Gastrocnemius medialis (tissue), 4 donors: Measurements from ENCODE around the gene LMNB1. TPM values are rescaled to one million over a fixed set of nuclear protein-coding genes. Genes with fewer than 3 reads are reported as not detected.

Experiments
- ATAC-seq, 2 donors: fragments of 150-250 bp; one replicate each; pipeline ENCODE4 v1.9.1; 2016
- DNase-seq, 2 donors: peaks; one replicate each; pipeline ENCODE4 v3.0.0-alpha.2; 2019
- H3K27ac ChIP-seq, 4 donors: fragments of 200-600 bp; sonication (generic); 1 replicate in 1 of 4; 2 replicates in 3 of 4; pipeline ENCODE4 v1.5.1; 2016 to 2018; ENCODE audit warnings: mild to moderate bottlenecking in 2 of 4, moderate library complexity in 1 of 4
- H3K27me3 ChIP-seq, 3 donors: fragments of 200-600 bp; sonication (generic) in 2 of 3; 1 replicate in 1 of 3; 2 replicates in 2 of 3; pipeline versions ENCODE4 v1.5.1 to v1.6.0; 2016 to 2019; ENCODE audit warnings: mild to moderate bottlenecking in 1 of 3, moderate library complexity in 1 of 3
- H3K36me3 ChIP-seq, 2 donors: fragments of 200-600 bp; sonication (generic) in 1 of 2; one replicate each; pipeline ENCODE4 v1.5.1; 2017 to 2018
- H3K4me1 ChIP-seq, 2 donors: fragments of 200-600 bp; sonication (generic) in 1 of 2; one replicate each; pipeline ENCODE4 v1.5.1; 2016 to 2017; ENCODE audit warnings: mild to moderate bottlenecking in 2 of 2
- H3K4me3 ChIP-seq, 4 donors: fragments of 200-600 bp; sonication (generic) in 3 of 4; 1 replicate in 1 of 4; 2 replicates in 3 of 4; pipeline ENCODE4 v1.5.1; 2016 to 2019; ENCODE audit warnings: mild to moderate bottlenecking in 2 of 4
- H3K9me3 ChIP-seq, 3 donors: fragments of 200-600 bp; sonication (generic) in 2 of 3; 1 replicate in 1 of 3; 2 replicates in 2 of 3; pipeline ENCODE4 v1.5.1; 2016 to 2019
- CTCF ChIP-seq, 5 experiments: fragments of 450-650 bp in 3 of 5; fragments of 200-600 bp in 2 of 5; sonication (generic) in 2 of 5; IDR thresholded peaks in 4 of 5; conservative IDR thresholded peaks in 1 of 5; 1 replicate in 4 of 5; 2 replicates in 1 of 5; pipeline ENCODE4 v1.5.1; 2016 to 2019; ENCODE audit warnings: antibody characterized with exemption in 5 of 5, mild to moderate bottlenecking in 3 of 5, moderate library complexity in 3 of 5
- POLR2A ChIP-seq, 2 donors: fragments of 450-650 bp; IDR thresholded peaks; one replicate each; pipeline ENCODE4 v1.6.1; 2017; ENCODE audit warnings: antibody characterized with exemption in 2 of 2, mild to moderate bottlenecking in 2 of 2, moderate library complexity in 2 of 2
- in situ Hi-C, 4 donors: fragments of 200-750 bp; cut with MboI; loops; one replicate each; pipeline versions ENCODE4 v1.15.0 to v1.8.0; 2017; ENCODE audit warnings: low sequenced_read_pairs in 4 of 4
- intact Hi-C: fragments of 100-400 bp; cut with DNase I; formaldehyde crosslinking; loops from one replicate; pipeline ENCODE4 v1.15.1; 2023; ENCODE audit warnings: low total_unique reads
- total RNA-seq, 4 donors: library from RNA; depleted of rRNA; stranded (reverse); fragments of >200 nt; gene quantifications; one replicate each; pipeline versions ENCODE4 v1.1.0 to v1.2.3, GENCODE V29; 2016

Gene LMNB1
- total RNA-seq, 4 donors from 2014 or later = 0.51 to 4.1 (median 2.4) TPM; not detected in 1

DNA sequence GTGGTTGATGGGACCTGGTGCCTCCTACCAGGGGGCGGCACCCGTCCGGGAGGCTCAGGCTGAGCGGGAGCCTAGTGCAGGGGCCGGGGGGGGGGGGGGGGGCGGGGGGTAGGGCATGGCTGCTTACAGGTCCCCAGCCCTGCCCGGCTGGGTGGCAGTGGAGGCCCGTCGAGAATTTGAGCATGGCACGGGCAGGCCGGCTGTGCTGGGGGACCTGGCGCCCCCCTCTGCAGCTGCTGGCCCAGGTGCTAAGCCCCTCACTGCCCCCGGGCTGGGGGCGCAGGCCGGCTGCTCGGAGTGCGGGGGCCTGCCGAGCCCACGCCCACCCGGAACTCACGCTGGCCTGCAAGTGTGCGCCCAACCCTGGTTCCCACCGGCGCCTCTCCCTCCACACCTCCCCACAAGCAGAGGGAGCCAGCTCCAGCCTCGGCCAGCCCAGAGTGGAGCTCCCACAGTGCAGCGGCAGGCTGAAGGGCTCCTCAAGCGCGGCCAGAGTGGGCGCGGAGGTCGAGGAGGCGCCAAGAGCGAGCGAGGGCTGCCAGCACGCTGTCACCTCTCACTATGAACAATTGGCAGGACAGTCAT lies 77.7 kb downstream of the LMNB1 start:
- TF ChIP-seq POLR2A (IDR thresholded peaks at IDR 0.05) (no peak), CTCF (IDR thresholded peaks at IDR 0.05 in 4 of 5, conservative IDR thresholded peaks at IDR 0.05 in 1 of 5) (no peak)
- in situ Hi-C loops (loop anchor here in 1 of 4 donors (25.0 kb wide), 1 partner anchor 183 kb away; the partner anchor contains the start of gene MARCHF3), intact Hi-C loops (no loop called here)
- no peak overlapping the region for H3K4me3 ChIP-seq
- DNase-seq (no peak), ATAC-seq (no peak)
- peaks cover 0 to 8% (median 0%) of the 10 kb centered on the region in 3 donors for H3K27me3 ChIP-seq
- no peak overlapping the region for H3K27ac ChIP-seq
- H3K9me3 ChIP-seq = no peaks in the 10 kb centered on the region
- no peaks in the 10 kb centered on the region for H3K36me3 ChIP-seq
- H3K4me1 ChIP-seq = peaks cover 9 to 22% of the 10 kb centered on the region in 2 donors

DNA sequence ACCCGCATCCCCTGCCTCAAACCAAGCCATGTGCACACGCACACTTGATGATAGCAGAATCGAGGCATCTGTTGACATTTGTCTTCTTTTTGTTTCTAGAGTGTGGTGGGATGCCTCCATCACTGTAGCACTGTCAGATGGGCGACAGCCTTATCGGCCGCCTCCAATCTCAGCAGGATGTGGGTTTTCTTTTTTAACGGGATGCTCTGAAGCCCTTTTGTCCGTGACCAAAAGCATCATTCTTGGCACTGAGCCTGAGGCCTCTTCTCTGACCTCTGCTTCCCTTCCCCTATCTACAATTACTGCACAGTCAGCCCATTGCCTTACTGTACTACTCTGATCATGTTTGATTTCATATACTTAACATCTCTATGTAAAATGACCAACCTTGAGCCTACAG lies 78.3 kb downstream of the LMNB1 start:
- Histone ChIP-seq H3K9me3 (no peaks in the 10 kb centered on the region), H3K36me3 (no peaks in the 10 kb centered on the region), H3K27ac (no peak overlapping the region), H3K4me1 (peaks cover 9 to 22% of the 10 kb centered on the region in 2 donors), H3K27me3 (peaks cover 0 to 8% (median 0%) of the 10 kb centered on the region in 3 donors), H3K4me3 (no peak overlapping the region)
- intact Hi-C loops (no loop called here), in situ Hi-C loops (loop anchor here in 1 of 4 donors (25.0 kb wide), 1 partner anchor 182 kb away; the partner anchor contains the start of gene MARCHF3)
- DNase-seq (no peak), ATAC-seq (no peak)
- TF ChIP-seq POLR2A (IDR thresholded peaks at IDR 0.05) = no peak
- no peak for TF ChIP-seq CTCF (IDR thresholded peaks at IDR 0.05 in 4 of 5, conservative IDR thresholded peaks at IDR 0.05 in 1 of 5)

- no peaks in the 10 kb centered on the region for H3K36me3 ChIP-seq
- H3K9me3 ChIP-seq = no peaks in the 10 kb centered on the region
- TF ChIP-seq POLR2A (IDR thresholded peaks at IDR 0.05) (no peak), CTCF (IDR thresholded peaks at IDR 0.05 in 4 of 5, conservative IDR thresholded peaks at IDR 0.05 in 1 of 5) (no peak)
- H3K27me3 ChIP-seq = peaks cover 0 to 5% (median 0%) of the 10 kb centered on the region in 3 donors
- no peak for DNase-seq
- in situ Hi-C loops (loop anchor here in 1 of 4 donors (25.0 kb wide), 1 partner anchor 180 kb away; the partner anchor contains the start of gene MARCHF3), intact Hi-C loops (no loop called here)
- H3K27ac ChIP-seq = no peak overlapping the region
- H3K4me1 ChIP-seq = peaks cover 0 to 6% of the 10 kb centered on the region in 2 donors
- no peak for ATAC-seq
- H3K4me3 ChIP-seq = no peak overlapping the region
Measured at GRCh38 chr5:126857472-126858410, 80.8 kb downstream of the LMNB1 start.

DNA sequence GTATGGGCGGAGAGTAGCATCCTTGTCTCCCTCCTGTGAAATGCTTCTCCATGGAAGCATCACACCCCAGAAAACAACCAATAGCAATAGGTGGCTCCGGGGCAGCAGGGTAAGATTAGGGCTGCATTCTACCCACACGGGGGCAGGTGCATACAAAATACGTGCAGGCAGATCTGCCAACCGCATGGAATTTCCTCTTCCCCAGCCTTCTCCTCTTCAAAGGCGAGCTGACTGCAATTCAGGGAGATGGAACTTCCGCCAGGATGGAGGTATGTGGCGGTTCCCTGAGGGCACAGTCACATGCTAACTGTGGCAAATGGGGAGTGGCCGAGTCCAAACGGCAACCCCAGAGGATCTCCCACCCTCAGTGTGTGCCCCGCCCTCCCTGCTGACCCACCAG lies 81.5 kb downstream of the LMNB1 start:
- Histone ChIP-seq H3K27me3 (peaks cover 0 to 5% (median 0%) of the 10 kb centered on the region in 3 donors), H3K36me3 (no peaks in the 10 kb centered on the region), H3K9me3 (no peaks in the 10 kb centered on the region), H3K4me3 (no peak overlapping the region), H3K27ac (no peak overlapping the region), H3K4me1 (peaks cover 0 to 6% of the 10 kb centered on the region in 2 donors)
- in situ Hi-C loops (loop anchor here in 1 of 4 donors (25.0 kb wide), 1 partner anchor 179 kb away; the partner anchor contains the start of gene MARCHF3), intact Hi-C loops (no loop called here)
- no peak for TF ChIP-seq CTCF (IDR thresholded peaks at IDR 0.05 in 4 of 5, conservative IDR thresholded peaks at IDR 0.05 in 1 of 5)
- no peak for TF ChIP-seq POLR2A (IDR thresholded peaks at IDR 0.05)
- no peak for ATAC-seq
- no peak for DNase-seq
